Trophoblast cell (in vitro differentiated cells and primary cell): ENCODE data around the gene PLS3.
"Not testable (repeated sequence)": the region's sequence is repeated elsewhere in the genome, so short reads cannot be mapped to it uniquely, and the experiment has no call there.

Experiments
- DNase-seq, 2 donors: peaks; one replicate each; pipeline ENCODE4 v3.0.0-alpha.2; 2016
- H2AFZ ChIP-seq: 2 replicates; pipeline ENCODE4 v1.6.1; 2013; ENCODE audit warnings: low read length, moderate library complexity, mild to moderate bottlenecking; ENCODE audit not compliant: insufficient read depth, poor library complexity
- H2AK5ac ChIP-seq: 2 replicates; pipeline ENCODE4 v1.6.1; 2013; ENCODE audit warnings: mild to moderate bottlenecking, low read length
- H2BK120ac ChIP-seq: 2 replicates; pipeline ENCODE4 v1.6.1; 2013; ENCODE audit warnings: low read length, mild to moderate bottlenecking, moderate library complexity; ENCODE audit not compliant: insufficient read depth, poor library complexity
- H2BK12ac ChIP-seq: 2 replicates; pipeline ENCODE4 v1.6.1; 2013; ENCODE audit warnings: mild to moderate bottlenecking, low read length, moderate library complexity
- H2BK5ac ChIP-seq: 2 replicates; pipeline ENCODE4 v1.6.1; 2013; ENCODE audit warnings: low read length, low read depth, moderate library complexity, mild to moderate bottlenecking; ENCODE audit not compliant: poor library complexity
- H3K14ac ChIP-seq: 2 replicates; pipeline ENCODE4 v1.6.1; 2013; ENCODE audit warnings: mild to moderate bottlenecking, low read length
- H3K18ac ChIP-seq: 2 replicates; pipeline ENCODE4 v1.6.1; 2013; ENCODE audit warnings: mild to moderate bottlenecking, low read length
- H3K23ac ChIP-seq: 2 replicates; pipeline ENCODE4 v1.6.1; 2013; ENCODE audit warnings: low read length
- H3K27ac ChIP-seq: 2 replicates; pipeline ENCODE4 v1.5.1; 2013; ENCODE audit warnings: low read depth, mild to moderate bottlenecking, inconsistent platforms, low read length, moderate library complexity
- H3K27me3 ChIP-seq: 2 replicates; pipeline ENCODE4 v1.6.1; 2013; ENCODE audit warnings: inconsistent platforms, mild to moderate bottlenecking, low read length, moderate library complexity; ENCODE audit not compliant: insufficient read depth
- H3K36me3 ChIP-seq, 2 experiments: 1 replicate in 1 of 2; 2 replicates in 1 of 2; pipeline ENCODE4 v1.6.1; 2013; ENCODE audit warnings: low read length in 2 of 2, mild to moderate bottlenecking in 2 of 2, moderate library complexity in 1 of 2; ENCODE audit not compliant: insufficient read depth in 2 of 2, control insufficient read depth in 1 of 2
- H3K4ac ChIP-seq: 2 replicates; pipeline ENCODE4 v1.6.1; 2013; ENCODE audit warnings: low read depth, mild to moderate bottlenecking, low read length, moderate library complexity
- H3K4me1 ChIP-seq, 2 experiments: 1 replicate in 1 of 2; 2 replicates in 1 of 2; pipeline ENCODE4 v1.6.1; 2013; ENCODE audit warnings: low read length in 2 of 2, mild to moderate bottlenecking in 2 of 2, moderate library complexity in 1 of 2; ENCODE audit not compliant: insufficient read depth in 2 of 2, control insufficient read depth in 1 of 2
- H3K4me2 ChIP-seq: 2 replicates; pipeline ENCODE4 v1.6.1; 2013; ENCODE audit warnings: inconsistent platforms, mild to moderate bottlenecking, low read length, moderate library complexity
- H3K4me3 ChIP-seq: 2 replicates; pipeline ENCODE4 v1.5.1; 2013; ENCODE audit warnings: mild to moderate bottlenecking, low read depth, low read length, inconsistent platforms
- H3K79me1 ChIP-seq: one replicate; pipeline ENCODE4 v1.6.1; 2013; ENCODE audit warnings: low read length
- H3K79me2 ChIP-seq: 2 replicates; pipeline ENCODE4 v1.6.1; 2013; ENCODE audit warnings: low read length, mild to moderate bottlenecking; ENCODE audit not compliant: control insufficient read depth, insufficient read depth, poor library complexity
- H3K9ac ChIP-seq: 2 replicates; pipeline ENCODE4 v1.6.1; 2013; ENCODE audit warnings: mild to moderate bottlenecking, low read length
- H3K9me3 ChIP-seq: 2 replicates; pipeline ENCODE4 v1.6.1; 2013; ENCODE audit warnings: low read depth, mild to moderate bottlenecking, control low read depth, inconsistent platforms, low read length; ENCODE audit not compliant: insufficient read depth
- H4K12ac ChIP-seq: 2 replicates; pipeline ENCODE4 v1.6.1; 2013; ENCODE audit warnings: low read depth, mild to moderate bottlenecking, low read length, moderate library complexity
- H4K8ac ChIP-seq: 2 replicates; pipeline ENCODE4 v1.6.1; 2013; ENCODE audit warnings: low read depth, mild to moderate bottlenecking, low read length, moderate library complexity
- H4K91ac ChIP-seq: one replicate; pipeline ENCODE4 v1.6.1; 2013; ENCODE audit warnings: low read depth, mild to moderate bottlenecking, low read length, moderate library complexity
- WGBS: extraction: QIAGEN DNeasy Blood & Tissue Kit; methylation state at CpG from one replicate; pipeline ENCODE4 v1.1.7; 2013; ENCODE audit warnings: missing lambda C conversion rate; ENCODE audit not compliant: insufficient read length, insufficient coverage; ENCODE audit errors: extremely low coverage; 5-methylcytosine and 5-hydroxymethylcytosine counted together

Gene PLS3

GRCh38 chrX:115632455-115632854 is 71.5 kb downstream of the PLS3 start:
- H3K18ac ChIP-seq: no peak overlapping the region
- no peaks in the 10 kb centered on the region for H3K4me1 ChIP-seq
- H3K27me3 ChIP-seq: no peaks in the 10 kb centered on the region
- no peaks in the 10 kb centered on the region for H3K79me2 ChIP-seq
- H3K9me3 ChIP-seq: no peaks in the 10 kb centered on the region
- H3K4me2 ChIP-seq: no peak overlapping the region
- peak in 1 of 2 donors; percentile 7 for DNase-seq
- H3K36me3 ChIP-seq: peaks cover 7 to 13% of the 10 kb centered on the region in 2 experiments
- H3K14ac ChIP-seq: no peak overlapping the region
- H3K4me3 ChIP-seq: no peak overlapping the region
- no peak overlapping the region for H2AFZ ChIP-seq
- H2BK12ac ChIP-seq: no peak overlapping the region
- no peak overlapping the region for H4K12ac ChIP-seq
- H3K27ac ChIP-seq: no peak overlapping the region
- H2AK5ac ChIP-seq: no peak overlapping the region
- no peaks in the 10 kb centered on the region for H3K79me1 ChIP-seq
- no CpG with 5 or more reads among the region's 3 CpGs for WGBS
- no peak overlapping the region for H4K8ac ChIP-seq
- H3K23ac ChIP-seq: no peak overlapping the region
- no peak overlapping the region for H4K91ac ChIP-seq
- no peak overlapping the region for H2BK5ac ChIP-seq
- no peak overlapping the region for H2BK120ac ChIP-seq
- no peak overlapping the region for H3K9ac ChIP-seq
- H3K4ac ChIP-seq: no peak overlapping the region

- H3K4me3 ChIP-seq, H2BK120ac ChIP-seq, H3K79me1 ChIP-seq, H4K8ac ChIP-seq, H3K4me1 ChIP-seq, H4K91ac ChIP-seq, H3K9ac ChIP-seq, DNase-seq, H3K23ac ChIP-seq, H3K4me2 ChIP-seq, H3K14ac ChIP-seq, H3K27ac ChIP-seq, H4K12ac ChIP-seq, H3K79me2 ChIP-seq, H3K9me3 ChIP-seq, H3K4ac ChIP-seq, H2BK12ac ChIP-seq, H3K18ac ChIP-seq, H3K27me3 ChIP-seq, H2AFZ ChIP-seq, H2BK5ac ChIP-seq, H2AK5ac ChIP-seq: not testable (repeated sequence)
- peaks cover 9 to 15% of the 10 kb centered on the region in 2 experiments for H3K36me3 ChIP-seq
- WGBS: no CpG with 5 or more reads among the region's 5 CpGs
Observed at GRCh38 chrX:115633397-115633796, 72.4 kb downstream of the PLS3 start.

DNA sequence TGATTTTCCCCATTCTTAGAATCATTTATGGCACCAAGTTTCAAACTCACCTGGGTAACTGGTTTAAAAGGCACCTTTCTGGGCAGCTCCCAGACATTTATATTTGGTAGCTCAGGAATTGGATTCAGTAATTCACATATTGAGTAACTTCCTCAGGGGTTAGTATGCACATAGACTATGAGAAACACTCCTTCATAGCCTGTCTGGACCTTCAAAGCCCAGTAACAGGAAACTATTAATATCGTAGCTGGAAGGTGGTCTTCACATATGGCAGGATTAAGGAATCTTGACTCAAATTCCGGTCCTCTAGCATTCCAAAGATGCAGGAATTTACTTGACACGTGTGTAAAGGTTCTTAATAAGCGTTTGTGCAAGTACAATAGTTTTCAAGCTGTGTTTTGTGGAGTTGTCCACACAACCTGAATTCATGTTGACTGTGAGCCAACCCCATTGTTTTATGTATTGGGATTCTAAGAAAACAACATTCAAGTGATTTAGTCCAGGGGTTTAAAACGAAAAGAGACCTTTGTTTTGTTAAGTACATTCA is 78.4 kb downstream of the PLS3 start:
- Histone ChIP-seq H2BK5ac (no peak overlapping the region), H4K91ac (no peak overlapping the region)

GRCh38 chrX:115642311-115642710 is 81.3 kb downstream of the PLS3 start:
- Histone ChIP-seq H2BK120ac (no peak overlapping the region), H4K12ac (no peak overlapping the region), H3K14ac (no peak overlapping the region), H3K4me2 (no peak overlapping the region), H2AFZ (no peak overlapping the region), H3K79me1 (no peaks in the 10 kb centered on the region), H3K4me1 (no peaks in the 10 kb centered on the region), H2AK5ac (no peak overlapping the region), H4K8ac (no peak overlapping the region), H3K27me3 (no peaks in the 10 kb centered on the region), H3K23ac (no peak overlapping the region), H3K79me2 (no peaks in the 10 kb centered on the region), H3K9ac (no peak overlapping the region), H3K9me3 (no peaks in the 10 kb centered on the region), H3K36me3 (peaks cover 8 to 15% of the 10 kb centered on the region in 2 experiments), H2BK12ac (no peak overlapping the region), H3K27ac (no peak overlapping the region), H3K18ac (no peak overlapping the region), H4K91ac (no peak overlapping the region), H2BK5ac (no peak overlapping the region), H3K4me3 (no peak overlapping the region), H3K4ac (no peak overlapping the region)
- WGBS: no CpG with 5 or more reads among the region's 2 CpGs
- DNase-seq: no peak

More for the DNA sequence above, 78.4 kb downstream of the PLS3 start:
- H3K23ac ChIP-seq: no peak overlapping the region
- no peak overlapping the region for H3K4ac ChIP-seq
- H2BK120ac ChIP-seq: no peak overlapping the region
- no peak overlapping the region for H2BK12ac ChIP-seq
- no peaks in the 10 kb centered on the region for H3K79me2 ChIP-seq
- no peaks in the 10 kb centered on the region for H3K27me3 ChIP-seq
- no peak for DNase-seq
- H3K14ac ChIP-seq: no peak overlapping the region
- H3K36me3 ChIP-seq: peaks cover 10% of the 10 kb centered on the region in 2 experiments
- no peaks in the 10 kb centered on the region for H3K4me1 ChIP-seq
- WGBS: no CpG with 5 or more reads among the region's 5 CpGs
- no peak overlapping the region for H3K27ac ChIP-seq
- no peak overlapping the region for H2AK5ac ChIP-seq
- H4K8ac ChIP-seq: no peak overlapping the region
- no peak overlapping the region for H3K9ac ChIP-seq
- no peaks in the 10 kb centered on the region for H3K9me3 ChIP-seq
- no peak overlapping the region for H3K18ac ChIP-seq
- no peak overlapping the region for H3K4me3 ChIP-seq
- H4K12ac ChIP-seq: no peak overlapping the region
- no peak overlapping the region for H2AFZ ChIP-seq
- H3K4me2 ChIP-seq: no peak overlapping the region
- H3K79me1 ChIP-seq: no peaks in the 10 kb centered on the region
